K562 (cell line): ENCODE measurements around the gene SRM. TPM values are rescaled to one million over a fixed set of nuclear protein-coding genes. Genes with fewer than 3 reads are reported as not detected.

Experiments used
- ATAC-seq: fragments of 200-7000 bp; cut with Tn5 transposase; 3 replicates; pipeline ENCODE4 v1.9.1; 2020; ENCODE audit warnings: moderate library complexity
- BruUV-seq: library from RNA; stranded (reverse); fragments of 400-500 nt; replicated peaks from 2 replicates; lab custom pipeline; 2021; lab: Mats Ljungman, UMichigan
- CTCF ChIA-PET: fragments of 300-600 bp; formaldehyde crosslinking; extraction: SDS; loops from one replicate; lab custom pipeline; 2021; ENCODE audit warnings: low intra/inter-chr PET ratio; lab: Yijun Ruan, JAX
- POLR2A ChIA-PET: fragments of 300-600, 350-650 bp; sonication (Branson Sonifier 250); formaldehyde crosslinking; extraction: SDS; loops from one replicate; lab custom pipeline; 2021; ENCODE audit warnings: antibody characterized with exemption, inconsistent platforms; lab: Yijun Ruan, JAX
- DNase-seq, 4 experiments: peaks; one replicate each; pipeline versions ENCODE4 v3.0.0 to v3.0.0-alpha.2; 2011 to 2018; ENCODE audit warnings: low spot score in 3 of 4, mixed read lengths in 3 of 4; ENCODE audit errors: extremely low read depth in 1 of 4
- FAIRE-seq: peaks from 2 replicates; lab custom pipeline; 2011; peaks lifted over from hg19 to GRCh38; lab: Jason Lieb, UNC
- H2AFZ ChIP-seq: 2 replicates; pipeline ENCODE4 v1.6.0; 2011; ENCODE audit warnings: low read depth, low read length, control low read depth, inconsistent platforms
- H3K27ac ChIP-seq: fragments of 200-600 bp; 3 replicates; pipeline ENCODE4 v1.8.0; 2011; ENCODE audit warnings: low read depth, mild to moderate bottlenecking, control low read depth, inconsistent platforms, low read length, moderate library complexity, mixed read lengths; ENCODE audit errors: extremely low read depth
- H3K27me3 ChIP-seq, 2 experiments: fragments of 300-600 bp in 1 of 2; 2 replicates in 1 of 2; 3 replicates in 1 of 2; pipeline versions ENCODE4 v1.6.0 to v1.8.0; 2011; ENCODE audit warnings: inconsistent platforms in 2 of 2, low read length in 2 of 2, mild to moderate bottlenecking in 1 of 2, mixed read lengths in 1 of 2, moderate library complexity in 1 of 2; ENCODE audit not compliant: control insufficient read depth in 2 of 2, insufficient read depth in 2 of 2
- H3K36me3 ChIP-seq: fragments of 300-600 bp; 3 replicates; pipeline ENCODE4 v1.8.0; 2011; ENCODE audit warnings: mild to moderate bottlenecking, low read length, inconsistent platforms; ENCODE audit not compliant: control insufficient read depth, insufficient read depth
- H3K4me1 ChIP-seq, 2 experiments: fragments of 200-600 bp in 1 of 2; replicated peaks in 1 of 2; 2 replicates in 1 of 2; 3 replicates in 1 of 2; pipeline versions ENCODE4 v1.5.1 to v1.8.0; 2011; ENCODE audit warnings: inconsistent platforms in 2 of 2, low read length in 2 of 2, mild to moderate bottlenecking in 1 of 2, mixed read lengths in 1 of 2, moderate library complexity in 1 of 2; ENCODE audit not compliant: control insufficient read depth in 2 of 2, insufficient read depth in 2 of 2
- H3K4me2 ChIP-seq: 2 replicates; pipeline ENCODE4 v1.6.1; 2011; ENCODE audit warnings: low read length, control low read depth, inconsistent platforms, mixed read lengths; ENCODE audit not compliant: insufficient read depth
- H3K4me3 ChIP-seq: fragments of 200-600 bp; sonication (generic), shearing (Covaris generic); 2 replicates; pipeline ENCODE4 v1.5.1; 2016; ENCODE audit warnings: control low read depth, inconsistent platforms
- H3K79me2 ChIP-seq: fragments of 200-600 bp; 3 replicates; pipeline ENCODE4 v1.8.0; 2011; ENCODE audit warnings: low read length, inconsistent platforms; ENCODE audit not compliant: control insufficient read depth, insufficient read depth
- H3K9ac ChIP-seq, 2 experiments: 2 replicates each; pipeline versions ENCODE4 v1.6.0 to v1.6.1; 2011; ENCODE audit warnings: low read depth in 2 of 2, low read length in 2 of 2, control low read depth in 1 of 2, inconsistent platforms in 1 of 2, mild to moderate bottlenecking in 1 of 2, mixed read lengths in 1 of 2; ENCODE audit not compliant: insufficient read depth in 1 of 2
- H3K9me1 ChIP-seq: one replicate; pipeline ENCODE4 v1.6.0; 2011; ENCODE audit warnings: inconsistent platforms, mild to moderate bottlenecking, low read length, moderate library complexity; ENCODE audit not compliant: control insufficient read depth, insufficient read depth
- H3K9me3 ChIP-seq: replicated peaks from 2 replicates; pipeline ENCODE4 v1.5.1; 2011; ENCODE audit warnings: low read depth, low read length, inconsistent platforms; ENCODE audit not compliant: control insufficient read depth, insufficient read depth
- H4K20me1 ChIP-seq: replicated peaks from 2 replicates; pipeline ENCODE4 v1.6.1; 2011; ENCODE audit warnings: low read length, inconsistent platforms, mixed read lengths; ENCODE audit not compliant: control insufficient read depth, insufficient read depth
- LEF1 ChIP-seq: fragments of 450-650 bp; IDR thresholded peaks from 2 replicates; pipeline ENCODE4 v1.6.1; 2016; ENCODE audit warnings: mild to moderate bottlenecking
- STAT6 ChIP-seq: sonication (generic); formaldehyde crosslinking; IDR thresholded peaks from 2 replicates; pipeline ENCODE4 v1.8.1; 2023; ENCODE audit warnings: mild to moderate bottlenecking, missing genetic modification reagents
- WGBS: fragments of 100-300 bp; shearing (Covaris generic); methylation state at CpG from one replicate; pipeline ENCODE4 v1.1.6; 2016; ENCODE audit warnings: low coverage, mixed read lengths; ENCODE audit not compliant: insufficient coverage; ENCODE audit errors: missing lambda C conversion rate; 5-methylcytosine and 5-hydroxymethylcytosine counted together
- in situ Hi-C: fragments of 300-500 bp; cut with MboI; formaldehyde crosslinking; loops from 4 replicates; pipeline ENCODE4 v1.15.0; 2018; ENCODE audit warnings: inconsistent platforms, mixed read lengths
- intact Hi-C: fragments of 100-400 bp; cut with micrococcal nuclease; formaldehyde crosslinking; loops from 2 replicates; pipeline ENCODE4 v1.14.2; 2022
- polyA plus RNA-seq, 8 experiments: library from polyadenylated mRNA; depleted of rRNA in 4 of 8; stranded (reverse) in 5 of 8; unstranded in 3 of 8; fragments of >200 nt; fragmentation: Nextera tagmentation in 2 of 8; fragmentation: Illumina TruSeq in 1 of 8; extraction: Ambion mirVana in 2 of 8; extraction: Trizol in 1 of 8; gene quantifications; 2 replicates each; pipeline versions ENCODE4 v1.2.1 to v1.2.3, GENCODE V29; 2011 to 2014; ENCODE audit warnings: inconsistent platforms in 1 of 8, missing spikeins in 1 of 8
- total RNA-seq, 7 experiments: library from RNA; depleted of rRNA in 6 of 7; stranded (reverse); fragments of >200 nt in 6 of 7; fragmentation: Illumina TruSeq in 2 of 7; extraction: Trizol in 2 of 7; gene quantifications; 2 replicates each; pipeline versions ENCODE4 v1.2.1 to v1.2.3, GENCODE V29; 2011 to 2021; ENCODE audit warnings: low replicate concordance in 1 of 7

The SRM gene
- total and polyA plus RNA-seq, 9 of the 15 experiments (the other 6 are each of a cell fraction or from before 2014, with no cell fraction given): 23.9 to 373 (median 82.5) TPM

- no peak overlapping the region for H3K4me2 ChIP-seq
- H3K36me3 ChIP-seq: peaks cover 43% of the 10 kb centered on the region; the same call in 2 of the 3 replicates
- H3K4me1 ChIP-seq: peaks cover 5 to 78% of the 10 kb centered on the region in 2 experiments; a peak in 4 of 5 replicates
- intact Hi-C loops: no loop called here
- no peak for TF ChIP-seq LEF1
- TF ChIP-seq STAT6: no peak
- H3K9me3 ChIP-seq: no peaks in the 10 kb centered on the region
- in situ Hi-C loops: no loop called here
- 96% methylated on average over 7 of the region's 7 CpGs for WGBS
- ChIA-PET CTCF (no interaction called here), POLR2A (interaction anchor here (0.7 to 1.3 kb wide), 3 partner anchors 9 to 44 kb away, joined by 3 read pairs; partner anchors contain the start of genes EXOSC10 and TARDBP)
- no peaks in the 10 kb centered on the region for H3K27me3 ChIP-seq
- H2AFZ ChIP-seq: no peak overlapping the region
- peaks cover 37% of the 10 kb centered on the region for H3K79me2 ChIP-seq
- H3K27ac ChIP-seq: no peak overlapping the region
- no peak overlapping the region for H3K4me3 ChIP-seq
- TSS peak; percentile 31 for BruUV-seq
- peak overlapping the region in 1 of 2 experiments; percentile 74; a peak in 2 of 4 replicates for H3K9ac ChIP-seq
- DNase-seq (no peak), ATAC-seq (no peak), FAIRE-seq (no peak)
- peaks cover 4% of the 10 kb centered on the region for H3K9me1 ChIP-seq
- H4K20me1 ChIP-seq: peaks cover 14% of the 10 kb centered on the region
Observed at GRCh38 chr1:11056504-11056903, 3.3 kb downstream of the SRM start.
